B cell (primary cell): ENCODE data around the gene TRIM46. TPM values are rescaled to one million over a fixed set of nuclear protein-coding genes. Genes with fewer than 3 reads are reported as not detected.

Experiments
- ATAC-seq: fragments of 200-7000 bp; cut with Tn5 transposase; one replicate; pipeline ENCODE4 v1.10.0; 2021; ENCODE audit warnings: low read depth, mild to moderate bottlenecking, moderate number of reproducible peaks, moderate library complexity
- CTCF ChIA-PET: fragments of 350-600 bp; sonication (Branson Sonifier 250); formaldehyde crosslinking; loops from one replicate; lab custom pipeline; 2021; ENCODE audit warnings: antibody characterized with exemption, inconsistent platforms; lab: Charles Lee
- POLR2A ChIA-PET: fragments of 350-600 bp; sonication (Branson Sonifier 250); formaldehyde crosslinking; loops from one replicate; lab custom pipeline; 2021; ENCODE audit warnings: antibody characterized with exemption; lab: Charles Lee
- DNase-seq: peaks from one replicate; pipeline ENCODE4 v3.0.0; 2013
- H2AFZ ChIP-seq: 2 replicates; pipeline ENCODE4 v1.6.1; 2012; ENCODE audit warnings: mild to moderate bottlenecking, low read depth, low read length; ENCODE audit not compliant: insufficient read depth, poor library complexity, severe bottlenecking
- H3K27ac ChIP-seq, 2 donors: 1 replicate in 1 of 2; 2 replicates in 1 of 2; pipeline ENCODE4 v1.5.1; 2012 to 2013; ENCODE audit warnings: low read length in 2 of 2, mild to moderate bottlenecking in 2 of 2, moderate library complexity in 1 of 2
- H3K27me3 ChIP-seq, 4 experiments: fragments of 200-600 bp in 1 of 4; sonication (generic) in 1 of 4; replicated peaks in 1 of 4; 1 replicate in 2 of 4; 2 replicates in 2 of 4; pipeline versions ENCODE4 v1.6.1 to v1.7.0; 2013 to 2016; ENCODE audit warnings: low read length in 3 of 4, mild to moderate bottlenecking in 2 of 4, mixed read lengths in 1 of 4, moderate library complexity in 1 of 4; ENCODE audit not compliant: insufficient read depth in 4 of 4, control insufficient read depth in 3 of 4; ENCODE audit errors: control extremely low read depth in 1 of 4
- H3K36me3 ChIP-seq, 2 experiments: replicated peaks in 1 of 2; 1 replicate in 1 of 2; 2 replicates in 1 of 2; pipeline versions ENCODE4 v1.6.1 to v1.7.1; 2013; ENCODE audit warnings: low read length in 1 of 2; ENCODE audit not compliant: insufficient read depth in 2 of 2, control insufficient read depth in 1 of 2; ENCODE audit errors: control extremely low read depth in 1 of 2, extremely low read depth in 1 of 2
- H3K4me1 ChIP-seq, 2 donors: fragments of 200-600 bp in 1 of 2; sonication (generic) in 1 of 2; 1 replicate in 1 of 2; 2 replicates in 1 of 2; pipeline versions ENCODE4 v1.5.1 to v1.6.1; 2013 to 2017; ENCODE audit warnings: low read length in 2 of 2; ENCODE audit not compliant: control insufficient read depth in 2 of 2, insufficient read depth in 2 of 2
- H3K4me2 ChIP-seq: replicated peaks from 2 replicates; pipeline ENCODE3; 2012; ENCODE audit warnings: mild to moderate bottlenecking, low read depth, low read length; ENCODE audit not compliant: poor library complexity, severe bottlenecking
- H3K4me3 ChIP-seq, 5 experiments: fragments of 200-600 bp in 1 of 5; sonication (generic) in 1 of 5; 1 replicate in 3 of 5; 2 replicates in 2 of 5; pipeline versions ENCODE4 v1.5.1 to v1.7.0; 2011 to 2016; ENCODE audit warnings: low read length in 4 of 5, mild to moderate bottlenecking in 4 of 5, low read depth in 2 of 5, control low read depth in 1 of 5, moderate library complexity in 1 of 5; ENCODE audit not compliant: insufficient read depth in 1 of 5; ENCODE audit errors: control extremely low read depth in 1 of 5, extremely low read depth in 1 of 5
- H3K79me2 ChIP-seq: fragments of 200-600 bp; sonication (generic); one replicate; pipeline ENCODE4 v1.6.0; 2016; ENCODE audit warnings: low read length; ENCODE audit not compliant: control insufficient read depth, insufficient read depth
- H3K9ac ChIP-seq: fragments of 200-600 bp; sonication (generic); 2 replicates; pipeline ENCODE4 v1.6.1; 2017; ENCODE audit warnings: mild to moderate bottlenecking, low read length, moderate library complexity
- H3K9me3 ChIP-seq, 3 donors: one replicate each; pipeline versions ENCODE4 v1.6.1 to v1.7.1; 2013; ENCODE audit warnings: low read length in 2 of 3; ENCODE audit not compliant: control insufficient read depth in 2 of 3, insufficient read depth in 1 of 3; ENCODE audit errors: control extremely low read depth in 1 of 3
- H4K20me1 ChIP-seq: 2 replicates; pipeline ENCODE4 v1.6.0; 2012; ENCODE audit warnings: mild to moderate bottlenecking, low read length; ENCODE audit not compliant: insufficient read depth, control insufficient read depth, poor library complexity, severe bottlenecking
- H3K27ac Mint-ChIP-seq: one replicate; pipeline ENCODE4 v1.8.0; 2021; ENCODE audit warnings: mixed read lengths
- H3K27me3 Mint-ChIP-seq: one replicate; pipeline ENCODE4 v1.8.0; 2021; ENCODE audit warnings: mixed read lengths
- H3K4me1 Mint-ChIP-seq: one replicate; pipeline ENCODE4 v1.8.0; 2021; ENCODE audit warnings: mixed read lengths
- H3K4me3 Mint-ChIP-seq: one replicate; pipeline ENCODE4 v1.8.0; 2021; ENCODE audit warnings: mixed read lengths
- H3K9me3 Mint-ChIP-seq: one replicate; pipeline ENCODE4 v1.8.0; 2022; ENCODE audit warnings: mixed read lengths; ENCODE audit not compliant: insufficient read depth
- CTCF ChIP-seq: fragments of 200-600 bp; IDR thresholded peaks from one replicate; pipeline ENCODE4 v1.8.0; 2022; ENCODE audit warnings: antibody characterized with exemption, mild to moderate bottlenecking
- EZH2 ChIP-seq: IDR thresholded peaks from 2 replicates; pipeline ENCODE4 v1.6.1; 2012; ENCODE audit warnings: borderline replicate concordance, low read depth, mild to moderate bottlenecking, moderate library complexity, low read length; ENCODE audit not compliant: insufficient read depth, poor library complexity, severe bottlenecking
- WGBS: methylation state at CpG from one replicate; pipeline ENCODE4 v1.1.5; 2013; ENCODE audit warnings: missing lambda C conversion rate; ENCODE audit not compliant: insufficient coverage; 5-methylcytosine and 5-hydroxymethylcytosine counted together
- intact Hi-C: fragments of 100-400 bp; cut with micrococcal nuclease; formaldehyde crosslinking; loops from one replicate; pipeline ENCODE4 v1.10.0; 2022
- polyA plus RNA-seq: library from polyadenylated mRNA; depleted of rRNA; stranded (reverse); fragments of >200 nt; gene quantifications from 2 replicates; pipeline ENCODE4 v1.2.3, GENCODE V29; 2012
- total RNA-seq, 2 donors: library from RNA; stranded (reverse); fragments of 120-200 nt in 1 of 2; gene quantifications; 1 replicate in 1 of 2; 2 replicates in 1 of 2; pipeline versions ENCODE4 v1.2.3 to v1.2.4, GENCODE V29; 2013 to 2022

The TRIM46 gene
- total and polyA plus RNA-seq, 2 donors (not counting 1 experiment from before 2014, with no cell fraction given) = 2.6 to 3.4 TPM

GRCh38 chr1:155202731-155203515 is 29.3 kb downstream of the TRIM46 start:
- no peaks in the 10 kb centered on the region for H3K9me3 Mint-ChIP-seq
- ChIA-PET CTCF (interaction anchor here (0.6 to 1.4 kb wide), 3 partner anchors 9 to 288 kb away, joined by 3 to 4 read pairs (median 3); no protein-coding TSS in a partner anchor), POLR2A (no interaction called here)
- Histone ChIP-seq H3K4me2 (no peak overlapping the region), H3K36me3 (no peaks in the 10 kb centered on the region), H3K9ac (no peak overlapping the region), H3K9me3 (no peaks in the 10 kb centered on the region), H4K20me1 (no peaks in the 10 kb centered on the region), H3K27me3 (no peaks in the 10 kb centered on the region), H2AFZ (no peak overlapping the region), H3K79me2 (no peaks in the 10 kb centered on the region), H3K4me1 (peaks cover 11 to 13% of the 10 kb centered on the region in 2 donors), H3K4me3 (no peak overlapping the region), H3K27ac (no peak overlapping the region)
- WGBS = 96% methylated on average over 14 of the region's 19 CpGs
- H3K27me3 Mint-ChIP-seq = no peaks in the 10 kb centered on the region
- ATAC-seq (no peak), DNase-seq (peak; percentile 20)
- TF ChIP-seq CTCF (no peak), EZH2 (no peak)
- peaks cover 11% of the 10 kb centered on the region for H3K4me1 Mint-ChIP-seq
- H3K27ac Mint-ChIP-seq = no peak overlapping the region
- intact Hi-C loops = no loop called here
- no peak overlapping the region for H3K4me3 Mint-ChIP-seq

- Mint-ChIP-seq H3K4me3 (no peak overlapping the region), H3K27ac (no peak overlapping the region), H3K9me3 (no peaks in the 10 kb centered on the region), H3K27me3 (no peaks in the 10 kb centered on the region), H3K4me1 (peaks cover 21% of the 10 kb centered on the region)
- TF ChIP-seq EZH2 (no peak), CTCF (no peak)
- H3K4me1 ChIP-seq = peaks cover 21 to 26% of the 10 kb centered on the region in 2 donors
- ChIA-PET POLR2A (no interaction called here), CTCF (interaction anchor here (0.9 to 8.7 kb wide), 4 partner anchors 10 to 30 kb away, joined by 3 to 189 read pairs (median 28); no protein-coding TSS in a partner anchor)
- H3K9ac ChIP-seq = no peak overlapping the region
- no peaks in the 10 kb centered on the region for H3K36me3 ChIP-seq
- DNase-seq (peak; percentile 20), ATAC-seq (no peak)
- WGBS = 97% methylated on average over 13 of the region's 14 CpGs
- no peak overlapping the region for H3K4me2 ChIP-seq
- no peaks in the 10 kb centered on the region for H3K27me3 ChIP-seq
- H3K4me3 ChIP-seq = no peak overlapping the region
- H3K27ac ChIP-seq = no peak overlapping the region
- H2AFZ ChIP-seq = no peak overlapping the region
- intact Hi-C loops = loop anchor here (5.0 kb wide), 1 partner anchor 387 kb away; no protein-coding TSS in a partner anchor
- H3K9me3 ChIP-seq = no peaks in the 10 kb centered on the region
- no peaks in the 10 kb centered on the region for H3K79me2 ChIP-seq
- no peaks in the 10 kb centered on the region for H4K20me1 ChIP-seq
Observed at GRCh38 chr1:155205035-155205434, 31.4 kb downstream of the TRIM46 start.
